Stimulated activated CD4-positive, alpha-beta T cell treated with anti-CD3 and anti-CD28 coated beads, Interleukin-1b, Interleukin-23, amount 100 ng/mL, for 4 hours (primary cell): ENCODE measurements around the gene COL17A1.

Experiments used
- DNase-seq, 2 donors: peaks; one replicate each; pipeline ENCODE4 v3.0.0-alpha.2; 2020; ENCODE audit warnings: low read depth in 2 of 2

The COL17A1 gene

GRCh38 chr10:104049504-104050250, 36.0 kb downstream of the COL17A1 start:
- no peak for DNase-seq

GRCh38 chr10:104046651-104047050, 39.0 kb downstream of the COL17A1 start:
- DNase-seq = no peak

GRCh38 chr10:104045151-104046089, 40.3 kb downstream of the COL17A1 start:
- no peak for DNase-seq

DNA sequence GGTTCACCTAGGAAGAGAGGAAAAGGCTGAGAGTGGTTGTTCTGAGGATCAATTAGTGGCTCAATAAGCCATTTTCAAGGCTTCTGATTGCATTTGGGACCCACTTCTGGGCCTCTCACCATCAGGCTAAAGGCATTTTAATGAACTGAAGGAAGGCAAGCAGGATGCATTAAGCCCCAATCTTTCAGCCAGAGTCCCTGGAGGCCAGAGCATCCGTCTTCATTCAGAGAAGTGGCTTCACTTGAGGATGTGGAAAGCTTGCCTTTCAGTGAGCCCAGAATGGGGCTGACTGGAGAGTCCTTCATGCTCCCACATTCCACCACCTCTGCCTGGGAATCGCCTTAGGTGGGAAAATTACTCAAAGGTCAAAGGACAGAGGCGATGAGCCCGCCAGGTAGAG, 41.8 kb downstream of the COL17A1 start:
- no peak for DNase-seq

DNA sequence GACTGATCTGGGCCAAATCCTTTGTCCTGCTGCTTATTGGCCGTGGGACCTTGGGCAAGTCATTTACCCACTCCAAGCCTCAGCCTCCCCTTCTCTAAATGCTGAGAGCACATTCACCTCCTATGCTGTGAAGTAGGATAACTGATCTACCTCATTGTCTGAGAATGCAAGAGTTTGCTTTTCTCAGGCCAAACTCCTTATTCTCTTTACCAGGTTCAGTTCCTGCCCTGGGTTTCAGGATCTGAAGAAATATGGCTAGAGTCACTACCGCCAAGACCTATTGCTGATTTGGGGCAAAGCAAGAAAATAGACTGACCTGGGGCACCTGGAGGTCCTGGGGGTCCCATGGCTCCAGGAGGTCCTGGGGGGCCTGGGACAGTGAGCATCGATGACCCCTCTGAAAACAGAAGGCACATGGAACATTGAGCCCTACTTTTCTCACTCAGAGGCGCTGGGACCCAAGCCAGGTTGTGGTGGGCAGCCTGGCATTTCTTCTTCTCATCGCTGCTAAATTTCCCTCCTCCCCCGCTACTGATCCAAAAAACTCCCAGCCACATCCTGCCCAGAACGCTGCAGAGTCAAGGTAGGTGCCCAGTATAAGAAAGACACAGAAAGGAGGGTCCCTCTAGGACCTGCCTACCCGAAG, 42.4 kb downstream of the COL17A1 start:
- DNase-seq = no peak

GRCh38 chr10:104041891-104042535, 43.7 kb downstream of the COL17A1 start:
- no peak for DNase-seq

DNA sequence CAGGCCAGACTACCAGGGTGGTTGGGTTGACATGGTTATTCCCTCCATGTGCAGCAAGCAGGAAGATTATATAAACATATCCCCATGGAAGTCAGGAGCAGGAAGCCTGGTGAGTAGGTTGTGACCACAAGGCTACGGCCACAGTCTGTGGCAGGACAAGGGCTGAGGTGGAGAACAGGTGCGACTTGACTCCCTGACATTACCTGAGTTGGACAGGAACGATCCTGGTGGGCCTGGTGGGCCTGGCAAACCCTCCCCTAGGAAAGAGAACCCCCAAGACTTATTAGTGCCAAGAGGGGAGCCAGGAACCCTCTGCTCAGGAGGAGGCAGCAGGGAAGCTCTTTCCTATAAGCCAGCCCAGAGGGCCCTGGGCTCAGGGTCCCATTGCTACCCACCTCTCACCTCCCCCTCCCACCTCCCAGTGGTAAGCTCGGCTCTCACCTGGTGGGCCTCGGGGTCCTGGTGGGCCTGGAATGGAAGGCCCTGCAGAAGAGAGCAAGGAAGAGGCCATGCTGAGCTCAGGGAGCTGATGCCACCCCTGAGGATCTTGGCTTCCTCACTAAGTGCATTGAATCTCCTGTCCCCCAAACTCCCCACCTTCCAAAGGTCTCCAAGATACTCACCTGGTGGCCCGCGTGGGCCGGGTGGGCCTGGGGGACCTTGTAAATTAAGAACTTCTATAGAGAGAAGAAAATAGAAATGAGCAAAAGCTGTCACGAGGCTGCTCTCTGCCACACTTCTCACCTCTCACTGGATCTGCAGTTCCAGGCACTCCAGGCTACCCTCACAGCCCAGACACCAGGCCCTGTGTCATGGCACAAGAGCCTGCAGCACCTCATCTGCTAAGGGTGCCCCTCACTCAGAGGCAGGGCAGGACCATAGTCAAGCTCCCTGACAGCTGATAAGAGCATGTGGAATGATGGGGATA, 44.6 kb downstream of the COL17A1 start:
- no peak for DNase-seq

DNA sequence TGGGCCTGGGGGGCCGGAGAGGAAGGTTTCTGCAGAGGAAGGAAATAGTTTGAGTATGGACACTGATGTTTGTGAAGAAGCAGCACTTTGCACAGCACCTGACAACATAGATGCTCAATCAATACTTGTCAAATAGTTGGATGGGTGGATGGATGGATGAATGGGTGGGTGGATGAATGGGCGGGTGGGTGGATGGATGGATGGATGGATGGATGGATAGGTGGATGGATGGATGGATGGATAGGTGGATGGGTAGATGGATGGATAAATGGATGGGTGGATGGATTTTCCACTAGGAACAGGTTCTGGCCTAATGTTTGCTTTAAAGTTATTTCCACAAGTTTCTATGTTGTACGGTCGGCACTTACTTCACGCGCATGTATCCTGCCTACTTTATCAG, 45.3 kb downstream of the COL17A1 start:
- no peak for DNase-seq

DNA sequence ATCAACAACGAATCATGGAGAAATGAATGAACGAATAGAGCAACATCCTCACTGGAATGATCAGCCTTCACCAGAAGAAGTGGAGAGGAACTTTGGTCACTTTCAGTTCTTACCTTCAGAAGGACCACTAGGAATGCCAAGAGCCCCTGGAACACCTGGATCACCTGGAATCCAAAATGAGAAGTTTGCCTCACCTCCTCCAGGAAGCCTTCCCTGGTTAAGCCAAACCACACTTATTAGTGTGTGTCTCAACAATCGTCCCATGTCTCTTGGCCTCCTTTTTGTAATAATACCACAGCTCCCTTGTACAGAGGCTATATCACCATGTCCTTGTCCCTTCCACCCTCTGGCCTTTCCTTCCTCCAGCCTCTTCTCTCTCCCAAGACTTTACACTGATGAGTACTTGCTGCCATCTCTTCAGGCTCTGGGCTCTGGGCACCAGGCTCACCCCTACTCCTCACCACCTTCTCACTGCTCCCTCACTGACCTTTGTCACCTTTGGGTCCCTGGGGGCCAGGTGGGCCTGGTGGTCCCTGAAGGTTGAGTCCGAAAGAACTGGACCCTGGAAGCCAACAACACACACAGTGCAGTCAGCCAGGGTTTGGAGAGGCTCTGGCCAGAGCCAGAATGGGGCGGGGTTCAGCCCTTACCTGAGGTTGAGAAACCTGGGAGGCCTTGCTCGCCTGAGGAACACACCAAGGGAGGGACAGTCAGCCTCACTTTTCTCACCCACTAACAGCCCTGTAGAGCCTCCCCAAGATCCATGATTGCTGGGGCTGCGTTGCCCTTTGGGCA, 46.5 kb downstream of the COL17A1 start:
- no peak for DNase-seq

DNA sequence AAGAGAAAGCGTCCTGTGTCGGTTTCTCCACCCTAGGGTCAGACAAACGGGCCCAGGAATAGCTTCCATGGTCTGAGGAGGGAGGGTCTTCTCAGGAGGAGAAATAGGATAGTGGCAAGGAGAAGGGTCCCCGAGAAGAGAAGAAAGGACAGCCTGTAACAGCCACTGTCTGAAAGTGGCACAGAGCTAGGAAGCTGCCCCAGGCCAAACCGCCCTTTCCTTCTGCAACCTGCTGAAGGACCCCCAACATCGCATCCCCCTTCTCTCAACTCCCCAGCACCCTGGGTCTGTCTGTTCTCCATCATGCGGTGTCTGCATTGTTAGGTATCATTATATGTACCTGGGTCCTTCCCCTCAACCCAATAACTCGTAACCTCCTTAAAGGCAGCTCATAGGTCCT, 47.1 kb downstream of the COL17A1 start:
- DNase-seq = no peak

GRCh38 chr10:104037261-104037951, 48.3 kb downstream of the COL17A1 start:
- DNase-seq = no peak

DNA sequence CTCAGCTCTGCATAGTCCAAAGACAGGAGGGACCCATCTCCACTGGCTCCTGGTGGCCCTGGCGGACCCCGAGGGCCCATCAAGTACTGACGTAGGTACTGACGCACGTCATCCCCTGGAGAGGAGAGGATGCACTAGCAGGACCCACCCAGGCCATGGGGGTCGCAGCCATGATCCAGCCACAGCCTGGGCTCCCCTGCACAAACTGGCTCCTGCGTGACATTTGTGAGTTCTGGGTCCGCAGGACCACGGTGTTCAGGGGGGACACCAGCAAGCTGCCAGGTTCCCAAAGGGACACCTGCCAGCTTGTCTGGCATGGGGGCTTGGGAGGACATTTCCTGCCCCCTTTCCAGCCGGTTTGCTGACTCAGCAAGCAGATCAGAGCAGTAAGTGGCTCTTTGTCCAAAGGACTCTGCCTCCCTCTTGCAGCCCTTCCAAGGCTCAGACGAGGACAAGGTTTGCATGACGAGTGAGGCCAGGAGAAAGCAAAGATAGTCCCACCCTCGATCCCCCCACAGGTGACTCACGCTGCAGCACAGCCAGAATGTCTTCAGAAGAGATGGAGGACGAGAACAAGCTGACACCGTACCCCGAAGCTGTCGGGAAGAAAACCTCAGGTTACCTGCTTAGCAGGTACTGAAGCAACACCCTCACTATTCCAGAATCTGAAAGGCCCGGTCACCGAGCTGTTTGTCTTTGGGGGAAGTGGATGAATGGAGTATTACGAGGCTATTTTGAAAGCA, 49.0 kb downstream of the COL17A1 start:
- DNase-seq = no peak

DNA sequence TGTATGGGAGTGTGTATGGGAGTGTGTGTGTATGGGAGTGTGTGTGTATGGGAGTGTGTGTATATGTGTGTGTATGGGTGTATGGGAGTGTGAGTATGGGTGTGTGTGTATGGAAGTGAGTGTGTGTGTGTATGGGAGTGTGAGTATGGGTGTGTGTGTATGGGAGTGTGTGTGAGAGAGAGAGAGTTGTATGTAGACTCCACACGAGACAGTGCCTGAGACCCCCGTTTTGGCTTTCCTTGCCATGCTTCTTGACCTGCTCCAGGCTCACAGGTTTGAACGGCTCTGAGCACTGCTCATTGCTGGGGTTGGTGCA, 49.7 kb downstream of the COL17A1 start:
- DNase-seq = no peak

DNA sequence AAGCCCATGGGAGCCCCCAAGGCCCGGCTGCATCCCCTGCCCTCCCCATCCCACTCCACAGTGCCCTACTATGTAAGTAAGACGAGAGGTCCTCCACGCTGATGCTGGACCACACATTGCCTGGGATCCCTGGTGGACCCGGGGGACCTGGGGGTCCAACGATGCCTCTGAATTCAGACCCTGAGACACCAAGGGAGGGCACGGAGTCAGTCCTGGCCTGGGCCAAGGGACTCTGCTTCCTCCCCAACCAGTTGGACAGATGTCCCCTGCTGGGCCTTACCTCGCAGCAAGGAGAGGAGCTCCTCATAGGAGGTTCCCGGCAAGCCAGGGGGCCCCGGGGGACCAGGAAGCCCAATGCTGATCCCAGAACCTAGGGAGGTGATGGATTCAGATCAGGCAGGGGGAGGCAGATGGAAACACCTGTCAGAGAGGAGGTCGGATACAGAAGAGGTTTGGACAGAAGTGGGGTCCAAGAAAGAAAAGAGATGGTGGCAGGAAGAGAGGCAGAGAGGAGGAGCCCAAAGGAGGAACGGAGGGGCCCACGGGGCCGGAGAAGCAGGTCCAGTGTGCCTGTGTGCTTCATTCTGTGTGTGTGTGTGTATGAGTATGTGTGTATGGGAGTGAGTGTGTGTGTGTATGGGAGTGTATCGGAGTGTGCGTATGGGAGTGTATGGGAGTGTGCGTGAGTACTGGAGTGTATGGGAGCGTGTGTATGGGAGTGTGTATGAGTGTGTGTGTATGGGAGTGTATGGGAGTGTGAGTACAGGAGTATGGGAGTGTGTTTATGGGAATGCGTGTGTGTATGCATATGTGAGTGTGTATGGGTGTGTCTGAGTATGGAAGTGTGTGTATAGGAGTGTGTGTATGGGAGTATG, 50.2 kb downstream of the COL17A1 start:
- no peak for DNase-seq

DNA sequence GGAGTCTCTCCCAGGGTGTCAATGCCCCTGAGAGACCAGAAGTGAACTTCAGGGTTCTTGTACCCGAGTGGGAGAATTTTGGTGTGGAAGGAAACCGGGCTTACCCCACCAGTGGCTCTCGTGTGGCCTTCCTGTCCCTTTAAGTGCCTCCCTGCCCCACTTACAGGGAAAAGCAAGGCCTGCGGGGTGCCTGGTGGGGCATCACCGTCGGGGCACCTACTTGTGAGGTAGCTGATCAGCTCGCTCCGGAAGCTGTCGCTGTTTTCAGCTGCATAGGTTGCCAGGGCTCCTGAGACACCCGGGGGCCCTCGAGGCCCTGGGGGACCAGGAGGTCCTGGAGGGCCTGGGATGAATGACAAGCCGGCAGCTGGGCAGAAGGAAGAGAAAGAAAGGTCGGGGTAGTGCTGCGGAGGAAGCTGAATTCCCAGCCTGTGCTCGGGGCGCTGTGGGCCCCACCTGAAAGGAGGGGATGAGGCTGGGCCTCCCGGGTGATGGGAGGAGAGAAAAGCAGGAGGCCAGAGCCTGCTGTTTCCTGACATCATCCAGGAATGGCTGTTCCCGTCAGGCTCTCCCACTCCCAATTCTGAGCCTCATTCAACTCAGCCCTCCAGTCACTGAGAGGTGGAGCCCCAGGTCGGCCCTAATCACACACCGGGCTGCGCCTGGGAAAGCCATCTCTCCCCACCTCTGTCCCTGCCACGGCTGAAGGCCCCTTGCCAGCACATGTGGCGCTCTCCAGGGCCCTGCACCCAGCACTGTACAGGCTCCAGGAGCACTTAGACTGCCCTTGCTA, 51.1 kb downstream of the COL17A1 start:
- DNase-seq = no peak

DNA sequence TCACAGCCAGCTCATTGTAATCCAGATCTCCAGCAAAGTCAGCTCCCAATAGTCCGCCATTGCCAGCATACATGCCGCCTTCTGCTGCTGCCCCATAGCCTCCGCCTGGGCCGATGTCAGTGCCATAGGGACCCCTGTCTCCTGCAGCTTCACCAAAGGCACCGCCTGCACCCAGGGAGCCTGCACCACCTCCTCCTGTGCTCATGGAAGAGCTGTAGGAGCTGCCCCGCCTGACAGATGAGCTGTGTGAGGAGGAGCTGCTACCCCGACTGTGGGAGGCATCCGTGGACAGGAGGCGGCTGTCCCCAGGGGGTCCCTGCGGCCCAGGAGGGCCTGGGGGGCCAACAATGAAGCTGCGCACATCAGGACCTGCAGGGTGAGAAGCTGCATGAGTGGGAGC, 51.7 kb downstream of the COL17A1 start:
- no peak for DNase-seq

- DNase-seq = no peak
Observed at GRCh38 chr10:104033401-104033930, 52.2 kb downstream of the COL17A1 start.
